Liver (tissue), 3 donors: Measurements from ENCODE around the gene LDLRAD3.

ENCODE experiments used
- EGR1 ChIP-seq, 2 donors: IDR thresholded peaks; 2 replicates each; pipeline ENCODE4 v1.6.1; 2016 to 2018; ENCODE audit warnings: antibody characterized with exemption in 2 of 2, low read depth in 2 of 2
- JUND ChIP-seq, 2 donors: IDR thresholded peaks; 2 replicates each; pipeline ENCODE4 v1.6.1; 2016; ENCODE audit warnings: antibody characterized with exemption in 2 of 2
- SP1 ChIP-seq: IDR thresholded peaks from 2 replicates; pipeline ENCODE4 v1.6.1; 2018; ENCODE audit warnings: antibody characterized with exemption, mild to moderate bottlenecking
- ZBTB33 ChIP-seq: IDR thresholded peaks from 2 replicates; pipeline ENCODE4 v1.6.1; 2016; ENCODE audit warnings: antibody characterized with exemption
- TF ChIP-seq, protein P1 (sequence below): IDR thresholded peaks from 2 replicates; pipeline ENCODE4 v1.6.1; 2016; ENCODE audit warnings: antibody characterized with exemption
- TF ChIP-seq, protein P2 (sequence below): fragments of 150-350 bp; IDR thresholded peaks from 2 replicates; pipeline ENCODE4 v1.5.1; 2017; ENCODE audit warnings: improper control_type of control experiment, low read depth, low read length; ENCODE audit not compliant: missing input control
- TF ChIP-seq, protein P3 (sequence below): IDR thresholded peaks from 2 replicates; pipeline ENCODE4 v1.6.1; 2016; ENCODE audit warnings: antibody characterized with exemption
- donor health status: healthy.
- donor health status: healthy.

DNA sequence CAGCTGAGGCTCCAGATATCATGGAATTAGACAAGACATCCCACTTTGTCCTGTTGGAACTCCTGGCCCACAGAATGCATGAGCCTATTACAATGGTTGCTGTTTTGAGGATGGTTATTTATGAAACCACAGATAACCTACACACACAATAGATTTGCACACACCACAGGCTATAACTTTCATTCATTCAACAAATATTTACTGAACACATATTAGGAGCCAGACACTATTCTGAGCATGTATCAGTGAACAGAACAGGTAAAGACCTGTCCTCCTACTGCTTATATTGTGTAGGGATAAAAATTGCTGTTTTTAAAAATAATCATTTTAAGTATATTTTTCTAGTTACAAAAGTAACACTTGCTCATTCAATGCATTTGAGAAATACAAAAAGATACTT is 13.4 kb upstream of the LDLRAD3 start:
- TF ChIP-seq, protein P1, sequence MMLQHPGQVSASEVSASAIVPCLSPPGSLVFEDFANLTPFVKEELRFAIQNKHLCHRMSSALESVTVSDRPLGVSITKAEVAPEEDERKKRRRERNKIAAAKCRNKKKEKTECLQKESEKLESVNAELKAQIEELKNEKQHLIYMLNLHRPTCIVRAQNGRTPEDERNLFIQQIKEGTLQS: no peak
- TF ChIP-seq, protein P2, sequence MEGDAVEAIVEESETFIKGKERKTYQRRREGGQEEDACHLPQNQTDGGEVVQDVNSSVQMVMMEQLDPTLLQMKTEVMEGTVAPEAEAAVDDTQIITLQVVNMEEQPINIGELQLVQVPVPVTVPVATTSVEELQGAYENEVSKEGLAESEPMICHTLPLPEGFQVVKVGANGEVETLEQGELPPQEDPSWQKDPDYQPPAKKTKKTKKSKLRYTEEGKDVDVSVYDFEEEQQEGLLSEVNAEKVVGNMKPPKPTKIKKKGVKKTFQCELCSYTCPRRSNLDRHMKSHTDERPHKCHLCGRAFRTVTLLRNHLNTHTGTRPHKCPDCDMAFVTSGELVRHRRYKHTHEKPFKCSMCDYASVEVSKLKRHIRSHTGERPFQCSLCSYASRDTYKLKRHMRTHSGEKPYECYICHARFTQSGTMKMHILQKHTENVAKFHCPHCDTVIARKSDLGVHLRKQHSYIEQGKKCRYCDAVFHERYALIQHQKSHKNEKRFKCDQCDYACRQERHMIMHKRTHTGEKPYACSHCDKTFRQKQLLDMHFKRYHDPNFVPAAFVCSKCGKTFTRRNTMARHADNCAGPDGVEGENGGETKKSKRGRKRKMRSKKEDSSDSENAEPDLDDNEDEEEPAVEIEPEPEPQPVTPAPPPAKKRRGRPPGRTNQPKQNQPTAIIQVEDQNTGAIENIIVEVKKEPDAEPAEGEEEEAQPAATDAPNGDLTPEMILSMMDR: no peak
- TF ChIP-seq ZBTB33: no peak
- no peak for TF ChIP-seq JUND (IDR thresholded peaks at IDR 0.05)
- TF ChIP-seq EGR1 (IDR thresholded peaks at IDR 0.05; ENCODE audit: low read depth in 2 of 2): no peak
- TF ChIP-seq, protein P3, sequence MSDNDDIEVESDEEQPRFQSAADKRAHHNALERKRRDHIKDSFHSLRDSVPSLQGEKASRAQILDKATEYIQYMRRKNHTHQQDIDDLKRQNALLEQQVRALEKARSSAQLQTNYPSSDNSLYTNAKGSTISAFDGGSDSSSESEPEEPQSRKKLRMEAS: no peak
- TF ChIP-seq SP1: no peak
